Activated B cell treated with CpG ODN at 0.5 μM for 24 hours (primary cell): ENCODE measurements around the gene KCNN3. TPM values are rescaled to one million over a fixed set of nuclear protein-coding genes. Genes with fewer than 3 reads are reported as not detected.

ENCODE experiments used
- ATAC-seq: fragments of 200-7000 bp; cut with Tn5 transposase; one replicate; pipeline ENCODE4 v1.10.0; 2021; ENCODE audit warnings: low read depth, mild to moderate bottlenecking, moderate library complexity
- CTCF ChIA-PET: fragments of 350-600 bp; sonication (Branson Sonifier 250); formaldehyde crosslinking; loops from one replicate; lab custom pipeline; 2021; ENCODE audit warnings: antibody characterized with exemption; lab: Charles Lee
- POLR2A ChIA-PET: fragments of 350-600 bp; sonication (Branson Sonifier 250); formaldehyde crosslinking; loops from one replicate; lab custom pipeline; 2021; ENCODE audit warnings: antibody characterized with exemption; lab: Charles Lee
- DNase-seq: peaks from one replicate; pipeline ENCODE4 v3.0.0; 2022
- H3K27ac Mint-ChIP-seq: one replicate; pipeline ENCODE4 v1.8.0; 2020; ENCODE audit warnings: mixed read lengths
- H3K27me3 Mint-ChIP-seq: one replicate; pipeline ENCODE4 v1.8.0; 2021; ENCODE audit warnings: mixed read lengths
- H3K36me3 Mint-ChIP-seq: one replicate; pipeline ENCODE4 v1.8.0; 2021; ENCODE audit warnings: low read depth, mixed read lengths
- H3K4me1 Mint-ChIP-seq: one replicate; pipeline ENCODE4 v1.8.0; 2021; ENCODE audit warnings: mixed read lengths
- H3K4me3 Mint-ChIP-seq: one replicate; pipeline ENCODE4 v1.8.0; 2020; ENCODE audit warnings: mild to moderate bottlenecking, mixed read lengths
- H3K9me3 Mint-ChIP-seq: one replicate; pipeline ENCODE4 v1.8.0; 2020; ENCODE audit warnings: mixed read lengths
- intact Hi-C: fragments of 100-400 bp; cut with micrococcal nuclease; formaldehyde crosslinking; loops from one replicate; pipeline ENCODE4 v1.15.1; 2024
- total RNA-seq: library from RNA; stranded (reverse); gene quantifications from 2 replicates; pipeline ENCODE4 v1.2.3, GENCODE V29; 2022
- TF ChIP-seq, protein P1 (sequence below): fragments of 200-600 bp; IDR thresholded peaks from one replicate; pipeline ENCODE4 v1.8.0; 2022; ENCODE audit warnings: antibody characterized with exemption, mild to moderate bottlenecking

The KCNN3 gene
- total RNA-seq, 1 donor from 2014 or later: 1.1 TPM

DNA sequence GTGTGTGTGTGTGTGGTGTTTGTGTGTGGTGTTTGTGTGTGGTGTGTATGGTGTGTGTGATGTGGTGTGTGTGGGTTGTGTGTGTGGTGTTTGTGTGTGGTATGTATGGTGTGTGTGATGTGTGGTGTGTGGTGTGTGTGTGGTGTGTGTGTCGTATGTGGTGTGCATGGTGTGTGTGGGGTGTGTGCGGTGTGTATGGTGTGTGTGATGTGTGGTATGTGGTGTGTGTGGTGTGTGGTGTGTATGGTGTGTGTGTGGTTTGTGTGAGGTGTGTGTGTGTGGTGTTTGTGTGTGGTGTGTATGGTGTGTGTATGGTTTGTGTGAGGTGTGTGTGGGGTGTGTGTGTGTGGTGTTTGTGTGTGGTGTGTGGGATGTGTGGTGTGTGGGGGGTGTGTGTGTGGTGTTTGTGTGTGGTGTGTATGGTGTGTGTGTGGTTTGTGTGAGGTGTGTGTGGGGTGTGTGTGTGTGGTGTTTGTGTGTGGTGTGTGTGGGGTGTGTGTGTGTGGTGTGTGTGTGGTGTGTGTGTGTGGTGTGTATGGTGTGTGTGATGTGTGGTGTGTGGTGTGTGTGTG lies 155.9 kb downstream of the KCNN3 start:
- no peak overlapping the region for H3K27ac Mint-ChIP-seq
- H3K4me1 Mint-ChIP-seq: no peaks in the 10 kb centered on the region
- H3K27me3 Mint-ChIP-seq: no peaks in the 10 kb centered on the region
- TF ChIP-seq, protein P1, sequence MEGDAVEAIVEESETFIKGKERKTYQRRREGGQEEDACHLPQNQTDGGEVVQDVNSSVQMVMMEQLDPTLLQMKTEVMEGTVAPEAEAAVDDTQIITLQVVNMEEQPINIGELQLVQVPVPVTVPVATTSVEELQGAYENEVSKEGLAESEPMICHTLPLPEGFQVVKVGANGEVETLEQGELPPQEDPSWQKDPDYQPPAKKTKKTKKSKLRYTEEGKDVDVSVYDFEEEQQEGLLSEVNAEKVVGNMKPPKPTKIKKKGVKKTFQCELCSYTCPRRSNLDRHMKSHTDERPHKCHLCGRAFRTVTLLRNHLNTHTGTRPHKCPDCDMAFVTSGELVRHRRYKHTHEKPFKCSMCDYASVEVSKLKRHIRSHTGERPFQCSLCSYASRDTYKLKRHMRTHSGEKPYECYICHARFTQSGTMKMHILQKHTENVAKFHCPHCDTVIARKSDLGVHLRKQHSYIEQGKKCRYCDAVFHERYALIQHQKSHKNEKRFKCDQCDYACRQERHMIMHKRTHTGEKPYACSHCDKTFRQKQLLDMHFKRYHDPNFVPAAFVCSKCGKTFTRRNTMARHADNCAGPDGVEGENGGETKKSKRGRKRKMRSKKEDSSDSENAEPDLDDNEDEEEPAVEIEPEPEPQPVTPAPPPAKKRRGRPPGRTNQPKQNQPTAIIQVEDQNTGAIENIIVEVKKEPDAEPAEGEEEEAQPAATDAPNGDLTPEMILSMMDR: no peak
- no peak overlapping the region for H3K4me3 Mint-ChIP-seq
- POLR2A ChIA-PET: interaction anchor here (0.6 kb wide), 1 partner anchor 105 kb away, joined by 3 read pairs; no protein-coding TSS in a partner anchor
- ATAC-seq: no peak
- H3K9me3 Mint-ChIP-seq: no peaks in the 10 kb centered on the region
- CTCF ChIA-PET: no interaction called here
- no peaks in the 10 kb centered on the region for H3K36me3 Mint-ChIP-seq
- no peak for DNase-seq
- intact Hi-C loops: no loop called here

- Mint-ChIP-seq H3K27ac (no peak overlapping the region), H3K4me1 (no peaks in the 10 kb centered on the region), H3K9me3 (no peaks in the 10 kb centered on the region), H3K27me3 (no peaks in the 10 kb centered on the region), H3K36me3 (no peaks in the 10 kb centered on the region), H3K4me3 (no peak overlapping the region)
- TF ChIP-seq, protein P1: no peak
- ChIA-PET POLR2A (no interaction called here), CTCF (no interaction called here)
- intact Hi-C loops: no loop called here
- DNase-seq (no peak), ATAC-seq (no peak)
Measured at GRCh38 chr1:154713005-154713404, 157.1 kb downstream of the KCNN3 start.

DNA sequence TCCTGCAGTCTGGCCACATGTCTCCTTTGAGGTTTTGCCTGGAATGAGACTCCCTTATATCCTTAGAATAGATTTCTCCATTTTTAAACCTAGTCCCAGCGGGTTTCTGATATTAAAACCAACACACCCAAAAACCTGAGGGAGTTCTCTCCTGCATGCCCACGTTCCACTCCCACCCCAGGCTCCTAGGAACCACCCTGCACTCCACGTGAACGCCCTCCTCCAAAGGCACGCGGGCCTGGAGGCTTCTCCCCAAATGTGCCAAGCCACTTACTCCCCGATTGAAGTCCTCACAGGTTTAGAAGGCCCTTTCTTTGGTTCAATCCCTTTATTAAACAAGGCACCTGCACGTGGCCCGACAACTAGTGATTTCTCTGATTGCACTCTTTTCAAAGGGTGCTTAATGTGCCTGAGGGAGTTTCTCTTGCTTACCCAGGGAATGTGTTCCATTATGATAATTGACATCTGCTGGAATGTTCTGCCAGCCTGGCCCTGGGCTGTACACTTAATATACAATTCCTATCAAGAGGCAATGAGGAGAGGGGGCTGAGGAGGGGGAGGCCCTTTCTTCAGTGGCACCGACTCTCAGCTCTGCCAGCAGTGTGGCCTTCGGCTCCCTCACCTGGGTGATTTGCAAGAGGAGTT lies 157.8 kb downstream of the KCNN3 start:
- Mint-ChIP-seq H3K27ac (no peak overlapping the region), H3K36me3 (no peaks in the 10 kb centered on the region), H3K4me3 (no peak overlapping the region), H3K9me3 (no peaks in the 10 kb centered on the region), H3K27me3 (no peaks in the 10 kb centered on the region), H3K4me1 (no peaks in the 10 kb centered on the region)
- ChIA-PET CTCF (no interaction called here), POLR2A (no interaction called here)
- intact Hi-C loops: no loop called here
- ATAC-seq (no peak), DNase-seq (no peak)
- TF ChIP-seq, protein P1: no peak

GRCh38 chr1:154711416-154711815 lies 158.7 kb downstream of the KCNN3 start:
- ChIA-PET CTCF (no interaction called here), POLR2A (no interaction called here)
- TF ChIP-seq, protein P1: no peak
- DNase-seq (no peak), ATAC-seq (no peak)
- no peaks in the 10 kb centered on the region for H3K36me3 Mint-ChIP-seq
- no peak overlapping the region for H3K27ac Mint-ChIP-seq
- H3K4me3 Mint-ChIP-seq: no peak overlapping the region
- H3K9me3 Mint-ChIP-seq: no peaks in the 10 kb centered on the region
- H3K4me1 Mint-ChIP-seq: no peaks in the 10 kb centered on the region
- intact Hi-C loops: no loop called here
- H3K27me3 Mint-ChIP-seq: no peaks in the 10 kb centered on the region

GRCh38 chr1:154710106-154710505 lies 160.0 kb downstream of the KCNN3 start:
- H3K36me3 Mint-ChIP-seq: no peaks in the 10 kb centered on the region
- no peak overlapping the region for H3K4me3 Mint-ChIP-seq
- no peak for DNase-seq
- intact Hi-C loops: no loop called here
- CTCF ChIA-PET: no interaction called here
- H3K27me3 Mint-ChIP-seq: peaks cover 2% of the 10 kb centered on the region
- no peaks in the 10 kb centered on the region for H3K9me3 Mint-ChIP-seq
- ATAC-seq: no peak
- POLR2A ChIA-PET: no interaction called here
- TF ChIP-seq, protein P1: no peak
- no peak overlapping the region for H3K27ac Mint-ChIP-seq
- no peaks in the 10 kb centered on the region for H3K4me1 Mint-ChIP-seq
